ENCODE data around the gene PTPRZ1. TPM values are rescaled to one million over a fixed set of nuclear protein-coding genes. Genes with fewer than 3 reads are reported as not detected.

PTPRZ1 gene
- polyA plus RNA-seq, 3 donors = not detected

DNA sequence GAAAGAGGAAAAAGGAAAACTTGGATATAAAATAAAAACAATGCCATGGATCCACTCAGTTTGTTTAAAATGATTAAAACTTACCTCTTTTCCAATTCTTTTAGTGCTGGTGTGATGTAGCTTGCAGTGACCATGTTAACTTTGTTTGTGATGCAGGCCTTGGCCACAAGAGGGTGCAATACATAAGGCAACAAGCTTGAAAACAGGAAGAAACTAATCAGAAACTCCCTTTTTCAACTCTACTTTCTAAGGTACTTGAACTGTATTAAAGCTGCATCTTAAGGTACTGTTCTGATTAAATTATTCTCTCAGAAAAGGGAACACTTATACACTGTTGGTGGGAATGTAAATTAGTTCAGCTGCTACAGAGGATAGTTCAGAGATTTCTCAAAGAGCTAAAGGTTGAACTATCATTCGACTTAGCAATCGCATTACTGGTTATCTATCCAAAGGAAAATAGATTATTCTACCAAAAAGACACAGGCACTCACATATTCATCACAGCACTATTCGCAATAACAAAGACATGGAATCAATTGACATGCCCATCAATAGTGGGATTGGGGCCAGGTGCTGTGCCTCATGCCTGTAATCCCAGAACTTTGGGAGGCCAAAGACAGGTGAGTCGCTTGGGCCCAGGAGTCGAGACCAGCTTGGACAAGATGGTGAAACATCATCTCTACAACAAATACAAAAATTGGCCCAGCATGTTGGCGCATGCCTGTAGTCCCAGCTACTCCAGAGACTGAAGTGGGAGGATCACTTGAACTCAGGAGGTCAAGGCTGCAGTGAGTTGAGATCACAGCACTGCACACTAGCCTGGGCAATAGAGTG is 220.2 kb downstream of the PTPRZ1 start:
- no peaks in the 10 kb centered on the region for H3K9me3 ChIP-seq (replicated peaks in 1 of 2; ENCODE audit: control insufficient read depth in 1 of 2, insufficient read depth in 1 of 2, low read length in 2 of 2)
- no peak overlapping the region for H3K27ac ChIP-seq (ENCODE audit: low read depth in 1 of 2, low read length in 2 of 2)
- Mint-ChIP-seq H3K4me1 (no peaks in the 10 kb centered on the region), H3K27me3 (ENCODE audit: low read depth in 3 of 3) (no peaks in the 10 kb centered on the region), H3K36me3 (no peaks in the 10 kb centered on the region), H3K9me3 (no peaks in the 10 kb centered on the region), H3K27ac (no peak overlapping the region), H3K4me3 (no peak overlapping the region)
- no peak overlapping the region for H2AFZ ChIP-seq (ENCODE audit: insufficient read depth, low read depth, low read length, poor library complexity, severe bottlenecking)
- no peaks in the 10 kb centered on the region for H3K27me3 ChIP-seq (ENCODE audit: control insufficient read depth in 2 of 2, insufficient read depth in 2 of 2, low read length in 2 of 2)
- TF ChIP-seq, protein P1, sequence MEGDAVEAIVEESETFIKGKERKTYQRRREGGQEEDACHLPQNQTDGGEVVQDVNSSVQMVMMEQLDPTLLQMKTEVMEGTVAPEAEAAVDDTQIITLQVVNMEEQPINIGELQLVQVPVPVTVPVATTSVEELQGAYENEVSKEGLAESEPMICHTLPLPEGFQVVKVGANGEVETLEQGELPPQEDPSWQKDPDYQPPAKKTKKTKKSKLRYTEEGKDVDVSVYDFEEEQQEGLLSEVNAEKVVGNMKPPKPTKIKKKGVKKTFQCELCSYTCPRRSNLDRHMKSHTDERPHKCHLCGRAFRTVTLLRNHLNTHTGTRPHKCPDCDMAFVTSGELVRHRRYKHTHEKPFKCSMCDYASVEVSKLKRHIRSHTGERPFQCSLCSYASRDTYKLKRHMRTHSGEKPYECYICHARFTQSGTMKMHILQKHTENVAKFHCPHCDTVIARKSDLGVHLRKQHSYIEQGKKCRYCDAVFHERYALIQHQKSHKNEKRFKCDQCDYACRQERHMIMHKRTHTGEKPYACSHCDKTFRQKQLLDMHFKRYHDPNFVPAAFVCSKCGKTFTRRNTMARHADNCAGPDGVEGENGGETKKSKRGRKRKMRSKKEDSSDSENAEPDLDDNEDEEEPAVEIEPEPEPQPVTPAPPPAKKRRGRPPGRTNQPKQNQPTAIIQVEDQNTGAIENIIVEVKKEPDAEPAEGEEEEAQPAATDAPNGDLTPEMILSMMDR (IDR thresholded peaks at IDR 0.05) = peak; percentile 83
- no peaks in the 10 kb centered on the region for H4K20me1 ChIP-seq (ENCODE audit: insufficient read depth, low read length)
- 100% methylated on average over 2 of the region's 6 CpGs for WGBS (ENCODE audit: insufficient coverage)
- H3K79me2 ChIP-seq (ENCODE audit: insufficient read depth, low read length) = no peaks in the 10 kb centered on the region
- no peak overlapping the region for H3K4me3 ChIP-seq (replicated peaks in 1 of 3; ENCODE audit: low read depth in 2 of 3, low read length in 3 of 3)
- no peak overlapping the region for H3K9ac ChIP-seq (ENCODE audit: insufficient read depth, low read length, poor library complexity, severe bottlenecking)
- intact Hi-C loops (cut with micrococcal nuclease) = no loop called here
- H3K4me1 ChIP-seq (ENCODE audit: control insufficient read depth in 1 of 2, insufficient read depth in 2 of 2, low read length in 2 of 2) = no peaks in the 10 kb centered on the region
- H3K4me2 ChIP-seq (replicated peaks; ENCODE audit: extremely low read depth, low read length, poor library complexity, severe bottlenecking) = no peak overlapping the region
- no peaks in the 10 kb centered on the region for H3K36me3 ChIP-seq (replicated peaks in 1 of 2; ENCODE audit: control insufficient read depth in 1 of 2, insufficient read depth in 2 of 2, low read length in 2 of 2)
- peak; percentile 35 to 55 (median 49) for DNase-seq

- H3K4me1 ChIP-seq (ENCODE audit: control insufficient read depth in 1 of 2, insufficient read depth in 2 of 2, low read length in 2 of 2) = no peaks in the 10 kb centered on the region
- no peak overlapping the region for H3K9ac ChIP-seq (ENCODE audit: insufficient read depth, low read length, poor library complexity, severe bottlenecking)
- no peak overlapping the region for H3K4me3 ChIP-seq (replicated peaks in 1 of 3; ENCODE audit: low read depth in 2 of 3, low read length in 3 of 3)
- Mint-ChIP-seq H3K9me3 (no peaks in the 10 kb centered on the region), H3K36me3 (no peaks in the 10 kb centered on the region), H3K27ac (no peak overlapping the region), H3K4me3 (no peak overlapping the region), H3K27me3 (ENCODE audit: low read depth in 3 of 3) (no peaks in the 10 kb centered on the region), H3K4me1 (no peaks in the 10 kb centered on the region)
- H3K27me3 ChIP-seq (ENCODE audit: control insufficient read depth in 2 of 2, insufficient read depth in 2 of 2, low read length in 2 of 2) = no peaks in the 10 kb centered on the region
- H4K20me1 ChIP-seq (ENCODE audit: insufficient read depth, low read length) = no peaks in the 10 kb centered on the region
- no peak overlapping the region for H3K4me2 ChIP-seq (replicated peaks; ENCODE audit: extremely low read depth, low read length, poor library complexity, severe bottlenecking)
- H3K36me3 ChIP-seq (replicated peaks in 1 of 2; ENCODE audit: control insufficient read depth in 1 of 2, insufficient read depth in 2 of 2, low read length in 2 of 2) = no peaks in the 10 kb centered on the region
- DNase-seq = no peak
- WGBS (ENCODE audit: insufficient coverage) = no CpG with 5 or more reads among the region's 1 CpG
- no peaks in the 10 kb centered on the region for H3K79me2 ChIP-seq (ENCODE audit: insufficient read depth, low read length)
- TF ChIP-seq, protein P1 (IDR thresholded peaks at IDR 0.05) = no peak
- intact Hi-C loops (cut with micrococcal nuclease) = no loop called here
- no peak overlapping the region for H2AFZ ChIP-seq (ENCODE audit: insufficient read depth, low read depth, low read length, poor library complexity, severe bottlenecking)
- no peak overlapping the region for H3K27ac ChIP-seq (ENCODE audit: low read depth in 1 of 2, low read length in 2 of 2)
- H3K9me3 ChIP-seq (replicated peaks in 1 of 2; ENCODE audit: control insufficient read depth in 1 of 2, insufficient read depth in 1 of 2, low read length in 2 of 2) = no peaks in the 10 kb centered on the region
Observed at GRCh38 chr7:122094549-122094948, 221.6 kb downstream of the PTPRZ1 start.

Data from CD14-positive monocyte (primary cell).